Kidney epithelial cell (primary cell): Measurements from ENCODE around the gene RRBP1. TPM values are rescaled to one million over a fixed set of nuclear protein-coding genes. Genes with fewer than 3 reads are reported as not detected.

Experiments
- DNase-seq: peaks from one replicate; pipeline ENCODE4 v3.0.0-alpha.2; 2010; ENCODE audit warnings: low read depth
- H3K27me3 ChIP-seq: 2 replicates; pipeline ENCODE4 v1.6.0; 2011; ENCODE audit warnings: low read length; ENCODE audit not compliant: control insufficient read depth, insufficient read depth
- H3K36me3 ChIP-seq: 2 replicates; pipeline ENCODE4 v1.5.1; 2011; ENCODE audit warnings: low read length; ENCODE audit not compliant: control insufficient read depth, insufficient read depth
- H3K4me3 ChIP-seq: 2 replicates; pipeline ENCODE4 v1.5.1; 2011; ENCODE audit warnings: low read depth, mild to moderate bottlenecking, control low read depth, low read length
- total RNA-seq: library from RNA; depleted of rRNA; stranded (reverse); fragments of >200 nt; gene quantifications from 2 replicates; pipeline ENCODE4 v1.2.3, GENCODE V29; 2015
- TF ChIP-seq, protein P1 (sequence below): IDR thresholded peaks from 2 replicates; pipeline ENCODE4 v1.5.1; 2011; ENCODE audit warnings: mild to moderate bottlenecking, moderate library complexity, low read length, control low read depth, inconsistent platforms; ENCODE audit not compliant: insufficient read depth, poor library complexity, severe bottlenecking

Gene RRBP1
- total RNA-seq, 1 donor from 2014 or later: 98.4 TPM

DNA sequence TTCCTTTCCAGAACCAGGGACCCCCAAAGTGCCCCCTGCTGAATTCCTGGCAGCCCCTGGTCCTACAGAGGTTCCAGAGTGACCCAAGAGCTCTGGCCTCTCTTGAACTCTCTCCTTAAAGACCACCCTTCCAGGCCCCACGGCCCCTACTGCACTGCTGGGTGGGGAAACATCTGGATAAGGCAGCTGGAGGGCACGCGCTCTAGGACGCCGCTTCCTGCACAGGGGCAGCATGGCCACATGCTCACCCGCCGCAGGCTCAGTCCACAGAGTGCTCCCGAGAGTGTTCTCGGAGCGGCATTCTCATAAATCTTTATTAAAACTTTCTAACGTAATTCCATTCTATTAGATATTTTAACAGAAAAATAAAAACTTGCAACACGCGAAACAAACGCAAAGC lies 37.0 kb downstream of the RRBP1 start:
- Histone ChIP-seq H3K36me3 (no peaks in the 10 kb centered on the region), H3K4me3 (no peak overlapping the region), H3K27me3 (no peaks in the 10 kb centered on the region)
- DNase-seq: no peak
- TF ChIP-seq, protein P1, sequence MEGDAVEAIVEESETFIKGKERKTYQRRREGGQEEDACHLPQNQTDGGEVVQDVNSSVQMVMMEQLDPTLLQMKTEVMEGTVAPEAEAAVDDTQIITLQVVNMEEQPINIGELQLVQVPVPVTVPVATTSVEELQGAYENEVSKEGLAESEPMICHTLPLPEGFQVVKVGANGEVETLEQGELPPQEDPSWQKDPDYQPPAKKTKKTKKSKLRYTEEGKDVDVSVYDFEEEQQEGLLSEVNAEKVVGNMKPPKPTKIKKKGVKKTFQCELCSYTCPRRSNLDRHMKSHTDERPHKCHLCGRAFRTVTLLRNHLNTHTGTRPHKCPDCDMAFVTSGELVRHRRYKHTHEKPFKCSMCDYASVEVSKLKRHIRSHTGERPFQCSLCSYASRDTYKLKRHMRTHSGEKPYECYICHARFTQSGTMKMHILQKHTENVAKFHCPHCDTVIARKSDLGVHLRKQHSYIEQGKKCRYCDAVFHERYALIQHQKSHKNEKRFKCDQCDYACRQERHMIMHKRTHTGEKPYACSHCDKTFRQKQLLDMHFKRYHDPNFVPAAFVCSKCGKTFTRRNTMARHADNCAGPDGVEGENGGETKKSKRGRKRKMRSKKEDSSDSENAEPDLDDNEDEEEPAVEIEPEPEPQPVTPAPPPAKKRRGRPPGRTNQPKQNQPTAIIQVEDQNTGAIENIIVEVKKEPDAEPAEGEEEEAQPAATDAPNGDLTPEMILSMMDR: no peak

DNA sequence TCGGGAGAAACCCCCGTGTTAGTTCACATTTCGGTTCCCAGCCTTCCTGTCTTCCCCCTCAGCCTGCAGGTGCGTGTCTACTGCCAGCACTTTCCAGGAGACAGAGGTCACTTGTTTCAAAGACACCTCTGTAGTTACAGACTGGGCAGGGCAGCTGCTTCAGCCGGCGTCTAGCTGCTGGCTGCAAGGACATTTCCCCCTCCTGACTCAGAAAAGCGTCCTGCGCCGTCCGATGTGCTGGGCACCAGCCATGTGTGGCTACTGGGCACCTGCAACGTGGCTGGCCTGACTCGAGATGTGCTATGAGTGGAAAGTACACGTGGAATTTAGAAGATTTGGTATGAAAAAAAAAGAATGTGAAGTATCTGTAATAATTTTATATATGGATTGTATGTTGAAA lies 37.6 kb downstream of the RRBP1 start:
- no peaks in the 10 kb centered on the region for H3K36me3 ChIP-seq
- DNase-seq: no peak
- TF ChIP-seq, protein P1: no peak
- no peaks in the 10 kb centered on the region for H3K27me3 ChIP-seq
- no peak overlapping the region for H3K4me3 ChIP-seq

DNA sequence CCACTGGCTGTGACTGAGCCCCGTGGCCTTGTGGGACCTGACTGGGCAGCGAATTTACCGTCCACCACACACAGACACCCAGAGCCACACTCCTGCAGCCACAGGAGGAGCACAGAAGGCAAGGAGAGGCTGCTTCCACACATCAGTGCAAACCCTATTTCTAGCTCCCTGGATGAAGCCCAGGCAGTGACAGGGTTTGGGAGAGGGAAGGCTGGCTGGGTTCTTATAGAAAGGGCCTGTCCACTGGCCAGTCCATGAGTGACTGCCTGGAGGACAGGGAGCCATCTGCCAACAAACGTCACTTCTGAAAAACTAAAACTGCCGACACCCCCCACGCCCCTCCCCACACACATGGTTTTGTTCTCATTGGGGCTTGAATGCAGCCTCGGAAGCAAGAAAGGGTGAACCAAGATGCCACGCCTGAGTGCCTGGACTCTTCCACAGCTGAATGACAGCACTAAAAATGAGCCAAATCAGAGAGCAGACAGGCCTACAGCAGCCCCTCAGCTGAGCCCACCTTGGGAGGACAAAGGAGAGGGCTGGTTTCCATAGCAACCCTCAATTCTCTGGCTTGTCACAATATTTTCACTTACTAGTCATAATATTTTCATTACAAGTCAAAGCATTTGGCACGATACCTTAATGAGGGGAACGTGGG lies 38.4 kb downstream of the RRBP1 start:
- DNase-seq: no peak
- Histone ChIP-seq H3K27me3 (no peaks in the 10 kb centered on the region), H3K4me3 (no peak overlapping the region), H3K36me3 (no peaks in the 10 kb centered on the region)
- TF ChIP-seq, protein P1: no peak

DNA sequence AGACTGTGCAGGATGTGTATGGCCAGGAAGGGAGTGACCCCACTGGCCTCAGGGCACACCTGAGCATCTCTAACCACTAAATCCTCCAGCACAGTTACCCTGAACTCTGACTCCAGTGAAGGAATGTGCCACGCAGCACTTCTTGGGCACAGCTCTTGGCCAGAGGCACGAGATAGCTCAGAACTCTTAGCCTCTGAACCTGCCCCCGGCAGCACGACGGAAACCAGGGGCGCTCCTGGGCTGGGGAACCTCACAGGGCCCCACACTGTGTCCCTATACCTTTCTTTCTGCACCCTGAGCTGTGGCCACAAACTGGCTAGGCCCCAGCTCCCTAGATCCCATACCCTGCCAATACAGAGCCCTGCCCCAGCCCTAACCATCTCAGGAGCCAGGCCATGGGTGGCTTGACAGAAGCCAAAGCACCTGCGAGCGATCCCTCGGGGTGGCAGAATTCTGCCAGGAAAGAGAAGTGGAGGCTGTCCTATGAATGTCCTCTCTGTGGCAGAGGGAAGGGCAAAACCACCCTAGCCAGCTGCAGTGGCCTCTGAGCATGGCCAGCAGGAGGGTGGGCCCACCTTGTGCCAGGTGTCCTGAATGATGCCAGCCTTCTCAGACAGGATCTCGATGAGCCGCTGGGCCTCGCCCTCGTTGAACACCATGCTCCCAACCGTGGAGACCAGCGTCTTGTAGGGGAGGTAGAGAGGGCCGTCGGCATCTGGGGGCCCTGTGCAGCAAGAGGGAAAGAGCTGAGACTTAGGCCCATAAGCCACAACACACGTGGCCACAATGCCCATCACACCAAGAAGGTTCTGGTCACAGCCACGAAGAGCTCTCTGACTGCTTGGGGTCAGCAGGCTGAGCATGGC lies 39.4 kb downstream of the RRBP1 start:
- DNase-seq: no peak
- Histone ChIP-seq H3K27me3 (no peaks in the 10 kb centered on the region), H3K36me3 (peaks cover 1% of the 10 kb centered on the region), H3K4me3 (no peak overlapping the region)
- TF ChIP-seq, protein P1: no peak

DNA sequence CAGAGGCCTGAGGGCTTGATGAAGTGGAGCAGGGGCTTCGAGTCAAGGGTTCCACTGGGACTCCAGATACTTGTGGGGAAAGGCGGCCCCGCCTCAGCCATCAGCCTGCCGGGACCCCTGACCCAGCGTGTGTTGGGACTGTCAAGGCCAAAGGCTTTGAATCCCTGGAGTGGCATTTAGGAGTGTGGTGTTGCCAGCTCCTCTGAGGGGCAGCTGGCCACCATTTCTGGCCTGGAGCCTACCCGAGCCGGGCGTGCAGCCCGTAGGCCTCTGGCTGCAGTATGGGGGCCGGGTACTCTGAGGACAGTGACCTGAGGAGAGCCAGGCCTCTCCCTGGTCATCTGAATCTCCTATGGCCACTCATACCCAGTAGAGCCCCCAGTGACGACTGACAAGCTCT lies 40.0 kb downstream of the RRBP1 start:
- Histone ChIP-seq H3K36me3 (peaks cover 1% of the 10 kb centered on the region), H3K4me3 (no peak overlapping the region), H3K27me3 (no peaks in the 10 kb centered on the region)
- DNase-seq: no peak
- TF ChIP-seq, protein P1: no peak
